Neural progenitor cell (in vitro differentiated cells): ENCODE data around the gene NTM.

Experiments used
- EZH2phosphoT487 ChIP-seq: fragments of 200-600 bp; sonication (generic); IDR thresholded peaks from 2 replicates; pipeline ENCODE4 v1.6.1; 2017; ENCODE audit warnings: antibody characterized with exemption
- TF ChIP-seq, protein P1 (sequence below): fragments of 200-600 bp; sonication (generic); IDR thresholded peaks from 2 replicates; pipeline ENCODE4 v1.5.1; 2017; ENCODE audit warnings: antibody characterized with exemption, mild to moderate bottlenecking

DNA sequence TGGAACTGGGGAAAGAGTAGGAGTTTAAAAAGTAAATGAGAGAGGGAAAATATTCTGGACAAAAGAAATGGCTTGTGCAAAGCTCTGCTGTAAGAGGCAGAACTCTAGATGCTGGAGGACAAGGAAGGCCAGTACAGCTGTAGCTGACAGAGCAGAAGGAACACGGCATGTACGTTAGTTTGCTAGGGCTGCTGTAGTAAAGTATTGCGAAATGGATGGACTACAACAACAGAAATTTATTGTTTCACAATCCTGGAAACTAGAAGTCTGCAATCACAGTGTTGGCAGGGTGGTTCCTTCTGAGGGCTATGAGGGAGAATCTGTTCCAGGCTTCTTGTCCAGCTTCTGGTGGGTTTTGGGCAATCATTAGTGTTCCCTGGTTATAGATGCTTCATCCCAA lies 454.4 kb downstream of the NTM start:
- TF ChIP-seq, protein P1, sequence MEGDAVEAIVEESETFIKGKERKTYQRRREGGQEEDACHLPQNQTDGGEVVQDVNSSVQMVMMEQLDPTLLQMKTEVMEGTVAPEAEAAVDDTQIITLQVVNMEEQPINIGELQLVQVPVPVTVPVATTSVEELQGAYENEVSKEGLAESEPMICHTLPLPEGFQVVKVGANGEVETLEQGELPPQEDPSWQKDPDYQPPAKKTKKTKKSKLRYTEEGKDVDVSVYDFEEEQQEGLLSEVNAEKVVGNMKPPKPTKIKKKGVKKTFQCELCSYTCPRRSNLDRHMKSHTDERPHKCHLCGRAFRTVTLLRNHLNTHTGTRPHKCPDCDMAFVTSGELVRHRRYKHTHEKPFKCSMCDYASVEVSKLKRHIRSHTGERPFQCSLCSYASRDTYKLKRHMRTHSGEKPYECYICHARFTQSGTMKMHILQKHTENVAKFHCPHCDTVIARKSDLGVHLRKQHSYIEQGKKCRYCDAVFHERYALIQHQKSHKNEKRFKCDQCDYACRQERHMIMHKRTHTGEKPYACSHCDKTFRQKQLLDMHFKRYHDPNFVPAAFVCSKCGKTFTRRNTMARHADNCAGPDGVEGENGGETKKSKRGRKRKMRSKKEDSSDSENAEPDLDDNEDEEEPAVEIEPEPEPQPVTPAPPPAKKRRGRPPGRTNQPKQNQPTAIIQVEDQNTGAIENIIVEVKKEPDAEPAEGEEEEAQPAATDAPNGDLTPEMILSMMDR = no peak
- no peak for TF ChIP-seq EZH2phosphoT487
